Progenitor cell of endocrine pancreas (in vitro differentiated cells): ENCODE measurements around the gene MUTYH. TPM values are rescaled to one million over a fixed set of nuclear protein-coding genes. Genes with fewer than 3 reads are reported as not detected.

Experiments
- DNase-seq: peaks from one replicate; pipeline ENCODE4 v3.0.0; 2021; ENCODE audit warnings: low spot score; ENCODE audit not compliant: unreplicated experiment
- H3K27ac Mint-ChIP-seq: 2 replicates; pipeline ENCODE4 v1.8.0; 2021; ENCODE audit warnings: mild to moderate bottlenecking, moderate library complexity, mixed read lengths
- H3K27me3 Mint-ChIP-seq: 2 replicates; pipeline ENCODE4 v1.8.0; 2021; ENCODE audit warnings: mixed read lengths
- H3K36me3 Mint-ChIP-seq: 2 replicates; pipeline ENCODE4 v1.8.0; 2022; ENCODE audit warnings: mixed read lengths; ENCODE audit not compliant: insufficient read depth
- H3K4me1 Mint-ChIP-seq: 2 replicates; pipeline ENCODE4 v1.8.0; 2021; ENCODE audit warnings: low read depth, mixed read lengths
- H3K4me3 Mint-ChIP-seq: 2 replicates; pipeline ENCODE4 v1.8.0; 2021; ENCODE audit warnings: low read depth, mild to moderate bottlenecking, moderate library complexity, mixed read lengths
- H3K9me3 Mint-ChIP-seq: 2 replicates; pipeline ENCODE4 v1.8.0; 2021; ENCODE audit warnings: low read depth, mixed read lengths
- CTCF ChIP-seq: fragments of 200-600 bp; sonication (generic); IDR thresholded peaks from one replicate; pipeline ENCODE4 v1.5.0; 2021; ENCODE audit warnings: antibody characterized with exemption, mild to moderate bottlenecking; ENCODE audit not compliant: unreplicated experiment
- total RNA-seq: library from RNA; stranded (reverse); gene quantifications from 2 replicates; pipeline ENCODE4 v1.2.1, GENCODE V29; 2021

The MUTYH gene
- total RNA-seq, 1 donor from 2014 or later: 59.3 TPM

- Mint-ChIP-seq H3K4me3 (no peak overlapping the region), H3K27me3 (no peaks in the 10 kb centered on the region), H3K4me1 (peaks cover 11% of the 10 kb centered on the region), H3K36me3 (no peaks in the 10 kb centered on the region), H3K9me3 (no peaks in the 10 kb centered on the region), H3K27ac (no peak overlapping the region)
- TF ChIP-seq CTCF: no peak
- no peak for DNase-seq
Measured at GRCh38 chr1:45345014-45345413, 4.8 kb upstream of the MUTYH start.

- H3K27me3 Mint-ChIP-seq: no peaks in the 10 kb centered on the region
- H3K27ac Mint-ChIP-seq: no peak overlapping the region
- TF ChIP-seq CTCF: no peak
- no peak for DNase-seq
- H3K9me3 Mint-ChIP-seq: no peaks in the 10 kb centered on the region
- H3K4me3 Mint-ChIP-seq: no peak overlapping the region
- H3K4me1 Mint-ChIP-seq: peaks cover 13% of the 10 kb centered on the region
- no peaks in the 10 kb centered on the region for H3K36me3 Mint-ChIP-seq
Measured at GRCh38 chr1:45344499-45344898, 4.3 kb upstream of the MUTYH start.

GRCh38 chr1:45340816-45341466 is 701 bp upstream of the MUTYH start:
- Mint-ChIP-seq H3K9me3 (no peaks in the 10 kb centered on the region), H3K27me3 (no peaks in the 10 kb centered on the region), H3K4me1 (peaks cover 30% of the 10 kb centered on the region), H3K36me3 (peaks cover 1% of the 10 kb centered on the region), H3K4me3 (peak overlapping the region; percentile 98), H3K27ac (peak overlapping the region; percentile 9)
- no peak for TF ChIP-seq CTCF
- DNase-seq: no peak

GRCh38 chr1:45337630-45338325 is 2.5 kb downstream of the MUTYH start:
- Mint-ChIP-seq H3K27me3 (no peaks in the 10 kb centered on the region), H3K4me3 (peak overlapping the region; percentile 98), H3K9me3 (no peaks in the 10 kb centered on the region), H3K36me3 (peaks cover 5% of the 10 kb centered on the region), H3K4me1 (peaks cover 40% of the 10 kb centered on the region), H3K27ac (peak overlapping the region; percentile 93)
- DNase-seq: no peak
- no peak for TF ChIP-seq CTCF

- H3K27ac Mint-ChIP-seq: peak overlapping the region; percentile 96
- peak overlapping the region; percentile 2 for H3K4me3 Mint-ChIP-seq
- no peak for DNase-seq
- peaks cover 5% of the 10 kb centered on the region for H3K36me3 Mint-ChIP-seq
- TF ChIP-seq CTCF: no peak
- H3K27me3 Mint-ChIP-seq: no peaks in the 10 kb centered on the region
- H3K9me3 Mint-ChIP-seq: no peaks in the 10 kb centered on the region
- peaks cover 36% of the 10 kb centered on the region for H3K4me1 Mint-ChIP-seq
Measured at GRCh38 chr1:45335855-45336324, 4.3 kb downstream of the MUTYH start.
